Neuronal stem cell (in vitro differentiated cells): ENCODE measurements around the gene ATP11A.

ENCODE experiments used
- DNase-seq: peaks from one replicate; pipeline ENCODE4 v3.0.0-alpha.2; 2013; ENCODE audit warnings: low spot score
- H2AFZ ChIP-seq: one replicate; pipeline ENCODE4 v1.6.1; 2013; ENCODE audit warnings: mild to moderate bottlenecking, low read length, inconsistent platforms
- H2AK5ac ChIP-seq: 2 replicates; pipeline ENCODE4 v1.6.1; 2013; ENCODE audit warnings: low read depth, mild to moderate bottlenecking, inconsistent platforms, low read length, moderate library complexity, mixed read lengths
- H2BK120ac ChIP-seq: 2 replicates; pipeline ENCODE4 v1.6.1; 2013; ENCODE audit warnings: low read depth, mild to moderate bottlenecking, inconsistent platforms, low read length, moderate library complexity, mixed read lengths
- H2BK12ac ChIP-seq: one replicate; pipeline ENCODE4 v1.6.1; 2013; ENCODE audit warnings: low read length, inconsistent platforms
- H2BK15ac ChIP-seq: 2 replicates; pipeline ENCODE4 v1.6.1; 2013; ENCODE audit warnings: mild to moderate bottlenecking, low read length, inconsistent platforms, mixed read lengths
- H2BK5ac ChIP-seq: one replicate; pipeline ENCODE4 v1.6.1; 2013; ENCODE audit warnings: inconsistent platforms, mild to moderate bottlenecking, low read length, moderate library complexity
- H3K14ac ChIP-seq: one replicate; pipeline ENCODE4 v1.6.1; 2013; ENCODE audit warnings: low read length, inconsistent platforms
- H3K18ac ChIP-seq: 2 replicates; pipeline ENCODE4 v1.6.1; 2013; ENCODE audit warnings: low read length, inconsistent platforms
- H3K23ac ChIP-seq: 2 replicates; pipeline ENCODE4 v1.6.1; 2013; ENCODE audit warnings: low read depth, mild to moderate bottlenecking, mixed read lengths, low read length, inconsistent platforms; ENCODE audit not compliant: poor library complexity
- H3K27ac ChIP-seq: replicated peaks from 3 replicates; pipeline ENCODE4 v1.5.1; 2013; ENCODE audit warnings: low read length, inconsistent platforms
- H3K27me3 ChIP-seq, 3 experiments: 2 replicates each; pipeline ENCODE4 v1.6.1; 2013; ENCODE audit warnings: low read length in 3 of 3, mild to moderate bottlenecking in 2 of 3, inconsistent platforms in 1 of 3, low read depth in 1 of 3, mixed read lengths in 1 of 3, moderate library complexity in 1 of 3; ENCODE audit not compliant: control insufficient read depth in 3 of 3, insufficient read depth in 3 of 3
- H3K36me3 ChIP-seq, 2 donors: replicated peaks in 1 of 2; 2 replicates each; pipeline ENCODE4 v1.6.1; 2013; ENCODE audit warnings: low read length in 2 of 2; ENCODE audit not compliant: control insufficient read depth in 2 of 2, insufficient read depth in 2 of 2
- H3K4ac ChIP-seq: 2 replicates; pipeline ENCODE4 v1.6.1; 2013; ENCODE audit warnings: inconsistent platforms, mild to moderate bottlenecking, low read length, moderate library complexity
- H3K4me1 ChIP-seq, 2 donors: 1 replicate in 1 of 2; 2 replicates in 1 of 2; pipeline ENCODE4 v1.6.1; 2013; ENCODE audit warnings: low read length in 2 of 2, low read depth in 1 of 2; ENCODE audit not compliant: control insufficient read depth in 2 of 2, insufficient read depth in 1 of 2
- H3K4me2 ChIP-seq: one replicate; pipeline ENCODE4 v1.6.1; 2013; ENCODE audit warnings: mild to moderate bottlenecking, low read length, inconsistent platforms; ENCODE audit not compliant: insufficient read depth, poor library complexity, severe bottlenecking
- H3K4me3 ChIP-seq, 2 donors: 2 replicates each; pipeline ENCODE4 v1.5.1; 2013; ENCODE audit warnings: low read length in 2 of 2, mild to moderate bottlenecking in 2 of 2, inconsistent platforms in 1 of 2, moderate library complexity in 1 of 2
- H3K79me1 ChIP-seq: one replicate; pipeline ENCODE4 v1.6.1; 2013; ENCODE audit warnings: low read depth, mild to moderate bottlenecking, inconsistent platforms, low read length, moderate library complexity
- H3K9ac ChIP-seq: one replicate; pipeline ENCODE4 v1.6.1; 2013; ENCODE audit warnings: mild to moderate bottlenecking, low read depth, low read length, inconsistent platforms; ENCODE audit not compliant: poor library complexity
- H3K9me3 ChIP-seq, 2 donors: replicated peaks in 1 of 2; 2 replicates each; pipeline versions ENCODE3 to v1.6.1; 2013; ENCODE audit warnings: low read length in 2 of 2, mild to moderate bottlenecking in 2 of 2, inconsistent platforms in 1 of 2, low read depth in 1 of 2, mixed read lengths in 1 of 2, moderate library complexity in 1 of 2; ENCODE audit not compliant: control insufficient read depth in 2 of 2, insufficient read depth in 1 of 2
- H4K8ac ChIP-seq: one replicate; pipeline ENCODE4 v1.6.1; 2013; ENCODE audit warnings: low read depth, mild to moderate bottlenecking, inconsistent platforms, low read length, moderate library complexity
- H4K91ac ChIP-seq: one replicate; pipeline ENCODE4 v1.6.1; 2013; ENCODE audit warnings: low read length, low read depth, mild to moderate bottlenecking, inconsistent platforms; ENCODE audit not compliant: poor library complexity
- WGBS, 2 donors: extraction: QIAGEN DNeasy Blood & Tissue Kit; methylation state at CpG; one replicate each; pipeline ENCODE4 v1.1.7; 2013; ENCODE audit warnings: missing lambda C conversion rate in 2 of 2, mixed read lengths in 1 of 2; ENCODE audit not compliant: insufficient read length in 2 of 2, insufficient replicate concordance in 1 of 2; ENCODE audit errors: extremely low coverage in 2 of 2; 5-methylcytosine and 5-hydroxymethylcytosine counted together

The ATP11A gene

GRCh38 chr13:112759053-112759452, 69.2 kb downstream of the ATP11A start:
- H2AFZ ChIP-seq = no peak overlapping the region
- H3K4me3 ChIP-seq = no peak overlapping the region
- H3K36me3 ChIP-seq = peaks cover 0 to 2% of the 10 kb centered on the region in 2 donors
- peaks cover 10 to 30% of the 10 kb centered on the region in 2 donors for H3K4me1 ChIP-seq
- no peak overlapping the region for H3K27ac ChIP-seq
- no peak overlapping the region for H3K4ac ChIP-seq
- H2BK15ac ChIP-seq = no peak overlapping the region
- no peak overlapping the region for H3K9ac ChIP-seq
- H2BK120ac ChIP-seq = no peak overlapping the region
- no CpG with 5 or more reads among the region's 9 CpGs for WGBS, 2 donors
- no peak overlapping the region for H3K23ac ChIP-seq
- H3K27me3 ChIP-seq = no peaks in the 10 kb centered on the region
- H3K9me3 ChIP-seq = peaks cover 0 to 5% of the 10 kb centered on the region in 2 donors
- H2AK5ac ChIP-seq = no peak overlapping the region
- H4K8ac ChIP-seq = no peak overlapping the region
- no peak overlapping the region for H2BK5ac ChIP-seq
- DNase-seq = no peak
- H3K79me1 ChIP-seq = peaks cover 7% of the 10 kb centered on the region
- peak overlapping the region; percentile 67 for H3K18ac ChIP-seq
- no peak overlapping the region for H3K14ac ChIP-seq
- H3K4me2 ChIP-seq = no peak overlapping the region
- no peak overlapping the region for H4K91ac ChIP-seq
- no peak overlapping the region for H2BK12ac ChIP-seq

DNA sequence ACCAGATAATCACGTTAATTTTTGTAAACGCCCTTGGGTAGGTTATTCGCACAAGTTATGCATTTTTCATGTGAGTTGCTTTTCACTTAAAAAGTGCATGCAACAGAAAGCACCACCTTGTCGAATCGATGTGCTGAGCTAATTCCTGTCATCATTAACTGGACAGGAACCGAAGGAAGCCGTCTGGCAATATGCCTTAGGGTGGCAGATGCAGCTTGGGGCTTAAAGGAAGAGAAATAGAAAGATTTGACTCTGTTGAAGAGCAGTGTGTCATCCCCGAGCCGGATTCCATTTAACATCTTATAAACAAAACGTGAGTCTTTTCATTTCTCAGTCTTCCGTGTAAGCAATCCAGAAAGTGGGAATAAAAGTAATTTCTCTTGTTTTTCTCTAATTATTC, 70.0 kb downstream of the ATP11A start:
- Histone ChIP-seq H2BK120ac (no peak overlapping the region), H3K23ac (no peak overlapping the region), H3K27me3 (no peaks in the 10 kb centered on the region), H3K79me1 (peaks cover 5% of the 10 kb centered on the region), H3K9ac (no peak overlapping the region), H4K91ac (no peak overlapping the region), H3K4me2 (no peak overlapping the region), H3K14ac (no peak overlapping the region), H3K18ac (no peak overlapping the region), H3K4me1 (peaks cover 10 to 30% of the 10 kb centered on the region in 2 donors), H2AFZ (no peak overlapping the region), H3K4me3 (no peak overlapping the region), H2BK12ac (no peak overlapping the region), H2BK5ac (no peak overlapping the region), H2BK15ac (no peak overlapping the region), H2AK5ac (no peak overlapping the region), H4K8ac (no peak overlapping the region), H3K9me3 (peaks cover 0 to 5% of the 10 kb centered on the region in 2 donors), H3K27ac (no peak overlapping the region), H3K36me3 (peaks cover 0 to 5% of the 10 kb centered on the region in 2 donors), H3K4ac (no peak overlapping the region)
- no peak for DNase-seq
- no CpG with 5 or more reads among the region's 11 CpGs for WGBS, 2 donors

DNA sequence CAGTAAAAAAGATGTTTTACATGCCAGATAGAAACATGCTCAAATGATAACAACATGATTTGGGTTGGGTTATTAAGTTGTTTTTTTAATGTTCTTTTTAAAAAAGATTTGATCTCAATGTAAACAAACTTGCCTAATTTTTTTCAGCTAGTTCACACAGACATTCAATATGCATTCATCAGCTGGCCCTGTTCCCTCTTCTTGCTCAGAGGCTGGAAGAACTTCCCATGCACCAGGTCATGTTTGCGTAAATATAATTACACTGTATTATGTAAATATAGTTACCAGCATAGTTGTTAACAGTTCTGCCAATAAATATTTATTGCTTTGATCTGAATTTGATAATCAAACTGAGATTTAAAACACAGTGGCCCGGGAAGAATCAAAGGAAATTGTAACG, 70.6 kb downstream of the ATP11A start:
- Histone ChIP-seq H2AK5ac (no peak overlapping the region), H3K14ac (no peak overlapping the region), H3K79me1 (peaks cover 9% of the 10 kb centered on the region), H4K91ac (no peak overlapping the region), H2BK12ac (no peak overlapping the region), H3K4me1 (peaks cover 10 to 30% of the 10 kb centered on the region in 2 donors), H3K9me3 (peaks cover 0 to 5% of the 10 kb centered on the region in 2 donors), H3K4me2 (no peak overlapping the region), H3K4me3 (no peak overlapping the region), H3K27ac (no peak overlapping the region), H2BK5ac (no peak overlapping the region), H3K9ac (no peak overlapping the region), H2BK120ac (no peak overlapping the region), H3K4ac (no peak overlapping the region), H3K23ac (no peak overlapping the region), H4K8ac (no peak overlapping the region), H3K36me3 (peaks cover 0 to 5% of the 10 kb centered on the region in 2 donors), H3K27me3 (no peaks in the 10 kb centered on the region), H2AFZ (no peak overlapping the region), H2BK15ac (no peak overlapping the region), H3K18ac (no peak overlapping the region)
- no CpG with 5 or more reads among the region's 3 CpGs for whole genome bisulfite sequencing, 2 donors
- no peak for DNase-seq

DNA sequence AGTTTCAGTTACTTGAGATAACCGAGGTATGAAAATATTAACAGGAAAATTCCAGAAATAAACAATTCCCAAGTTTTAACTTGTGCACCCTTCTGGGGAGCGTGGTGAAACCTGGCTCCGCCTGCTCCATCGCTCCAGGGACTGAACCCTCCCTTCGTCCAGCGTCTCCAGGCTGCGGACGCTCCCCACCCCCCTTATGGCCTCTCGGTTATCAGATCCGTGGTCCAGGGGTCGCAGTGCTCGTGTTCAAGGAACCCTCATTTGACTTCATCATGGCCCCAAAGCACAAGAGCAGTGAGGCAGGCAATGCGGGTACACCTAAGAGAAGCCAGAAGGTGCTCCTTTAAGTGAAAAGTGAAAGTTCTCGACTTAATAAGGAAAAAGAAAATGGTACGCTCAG, 71.1 kb downstream of the ATP11A start:
- H3K79me1 ChIP-seq = peaks cover 9% of the 10 kb centered on the region
- H3K36me3 ChIP-seq = peaks cover 0 to 5% of the 10 kb centered on the region in 2 donors
- no peaks in the 10 kb centered on the region for H3K27me3 ChIP-seq
- H3K4me1 ChIP-seq = peaks cover 10 to 30% of the 10 kb centered on the region in 2 donors
- no peak overlapping the region for H3K4me2 ChIP-seq
- H3K4me3 ChIP-seq = no peak overlapping the region
- no peak overlapping the region for H2AK5ac ChIP-seq
- H4K91ac ChIP-seq = no peak overlapping the region
- H3K14ac ChIP-seq = no peak overlapping the region
- H3K18ac ChIP-seq = no peak overlapping the region
- peaks cover 0 to 5% of the 10 kb centered on the region in 2 donors for H3K9me3 ChIP-seq
- no peak overlapping the region for H4K8ac ChIP-seq
- WGBS, 2 donors = no CpG with 5 or more reads among the region's 15 CpGs
- H2BK12ac ChIP-seq = no peak overlapping the region
- no peak overlapping the region for H3K23ac ChIP-seq
- no peak overlapping the region for H3K4ac ChIP-seq
- H3K9ac ChIP-seq = no peak overlapping the region
- H2BK15ac ChIP-seq = no peak overlapping the region
- H2AFZ ChIP-seq = no peak overlapping the region
- DNase-seq = no peak
- H2BK5ac ChIP-seq = no peak overlapping the region
- H2BK120ac ChIP-seq = no peak overlapping the region
- H3K27ac ChIP-seq = no peak overlapping the region
